Heart left ventricle (tissue), 13 donors: ENCODE results near the gene KCNA10.

ENCODE experiments used
- POLR2A ChIP-seq, 2 donors: fragments of 450-650 bp; IDR thresholded peaks; one replicate each; pipeline ENCODE4 v1.6.1; 2017; ENCODE audit warnings: antibody characterized with exemption in 2 of 2, mild to moderate bottlenecking in 2 of 2, moderate library complexity in 2 of 2
- TF ChIP-seq, protein P1 (sequence below), 12 donors: fragments of 200-600 bp; sonication (generic) in 4 of 12; IDR thresholded peaks; one replicate each; pipeline versions ENCODE4 v1.5.0 to v1.8.0; 2018 to 2022; ENCODE audit warnings: antibody characterized with exemption in 12 of 12, mild to moderate bottlenecking in 5 of 12
- donor health status: ischemic (EF 13 %, LVEDD 7.1; RV severe dilation, severe dysfunction).
- donor health status: DM: no; HTN: yes; CAD: no.
- donor health status: DM: no; HTN: no; CAD: no.
- donor health status: ischemic (EF 25% LVEDD 6.9; RV normal size, moderate dysfunction).
- donor health status: ischemic (EF 25% LVEDD 5.7; RV mildly dilated, moderate dysfunction).
- donor health status: ischemic (EF 35%, LVEDD 5.7; RV mildly dilated, moderate dysfunction).
- donor health status: nonischemic (EF 11% LVEDD 7.7; RV severe dilation, severe dysfunction).
- donor health status: DM: yes; HTN: yes; CAD: no.
- donor health status: PGD.
- donor health status: ischemic (EF 29% LVEDD 5.4; RV normal size, mild dysfunction).
- donor health status: nonischemic (EF 23%, LVEDD 6.1; RV moderate dilation, normal function).

DNA sequence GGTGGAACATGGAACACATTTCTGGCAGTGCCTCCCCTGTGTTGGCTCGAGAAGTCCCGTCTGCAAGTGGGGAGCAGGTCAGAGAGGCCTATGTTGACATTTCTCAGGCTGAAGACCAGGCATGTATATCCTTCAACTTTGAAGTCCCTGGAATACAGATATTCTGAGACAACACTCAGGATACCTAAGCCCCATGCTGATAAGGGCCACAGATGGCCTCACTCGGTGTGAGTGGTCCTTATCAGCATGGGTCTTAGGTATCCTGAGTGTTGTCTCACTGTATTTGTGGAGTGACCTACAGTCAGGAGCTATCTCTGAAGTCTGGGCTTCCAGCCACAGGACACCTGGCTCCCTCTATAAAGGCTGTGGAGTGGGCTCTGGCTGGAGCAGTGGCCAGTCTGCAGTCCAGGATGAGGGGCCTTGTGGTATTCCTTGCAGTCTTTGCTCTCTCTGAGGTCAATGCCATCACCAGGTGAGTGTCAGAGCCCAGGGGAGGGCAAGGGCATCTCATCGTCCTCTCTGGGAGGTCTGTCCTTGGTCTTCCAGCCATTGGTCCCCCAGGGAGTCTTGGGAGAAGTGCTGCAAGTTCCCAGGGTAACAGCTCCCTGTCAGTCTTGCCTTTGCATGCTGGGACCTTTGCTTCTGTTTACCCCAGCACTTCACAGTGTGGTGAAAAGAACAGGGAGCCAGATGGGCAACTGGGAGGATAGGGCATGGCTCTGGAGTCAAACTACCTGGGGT lies 38.4 kb downstream of the KCNA10 start:
- TF ChIP-seq, protein P1, sequence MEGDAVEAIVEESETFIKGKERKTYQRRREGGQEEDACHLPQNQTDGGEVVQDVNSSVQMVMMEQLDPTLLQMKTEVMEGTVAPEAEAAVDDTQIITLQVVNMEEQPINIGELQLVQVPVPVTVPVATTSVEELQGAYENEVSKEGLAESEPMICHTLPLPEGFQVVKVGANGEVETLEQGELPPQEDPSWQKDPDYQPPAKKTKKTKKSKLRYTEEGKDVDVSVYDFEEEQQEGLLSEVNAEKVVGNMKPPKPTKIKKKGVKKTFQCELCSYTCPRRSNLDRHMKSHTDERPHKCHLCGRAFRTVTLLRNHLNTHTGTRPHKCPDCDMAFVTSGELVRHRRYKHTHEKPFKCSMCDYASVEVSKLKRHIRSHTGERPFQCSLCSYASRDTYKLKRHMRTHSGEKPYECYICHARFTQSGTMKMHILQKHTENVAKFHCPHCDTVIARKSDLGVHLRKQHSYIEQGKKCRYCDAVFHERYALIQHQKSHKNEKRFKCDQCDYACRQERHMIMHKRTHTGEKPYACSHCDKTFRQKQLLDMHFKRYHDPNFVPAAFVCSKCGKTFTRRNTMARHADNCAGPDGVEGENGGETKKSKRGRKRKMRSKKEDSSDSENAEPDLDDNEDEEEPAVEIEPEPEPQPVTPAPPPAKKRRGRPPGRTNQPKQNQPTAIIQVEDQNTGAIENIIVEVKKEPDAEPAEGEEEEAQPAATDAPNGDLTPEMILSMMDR (IDR thresholded peaks at IDR 0.05): no peak
- no peak for TF ChIP-seq POLR2A (IDR thresholded peaks at IDR 0.05)
